HepG2 (cell line): ENCODE results near the gene AP3D1. TPM values are rescaled to one million over a fixed set of nuclear protein-coding genes. Genes with fewer than 3 reads are reported as not detected.
A peak's percentile ranks its signal among the peaks of the same experiment; 100 is the strongest.

Experiments
- AHR ChIP-seq: IDR thresholded peaks from 2 replicates; pipeline ENCODE4 v1.6.1; 2018; ENCODE audit warnings: missing genetic modification reagents, missing compliant biosample characterization
- ATF1 ChIP-seq: IDR thresholded peaks from 2 replicates; pipeline ENCODE4 v1.6.1; 2016; ENCODE audit warnings: mild to moderate bottlenecking, control low read depth
- ERF ChIP-seq: IDR thresholded peaks from 2 replicates; pipeline ENCODE4 v1.6.1; 2018; ENCODE audit warnings: missing biosample characterization, missing genetic modification reagents
- HNF1A ChIP-seq, 2 experiments: sonication (generic) in 1 of 2; formaldehyde crosslinking in 1 of 2; IDR thresholded peaks; 2 replicates each; pipeline versions ENCODE4 v1.4.0 to v1.6.1; 2016 to 2020; ENCODE audit warnings: borderline replicate concordance in 1 of 2, low read depth in 1 of 2, mild to moderate bottlenecking in 1 of 2, missing genetic modification reagents in 1 of 2
- KMT2A ChIP-seq: sonication (generic); formaldehyde crosslinking; IDR thresholded peaks from 2 replicates; pipeline ENCODE4 v1.4.0; 2020; ENCODE audit warnings: missing genetic modification reagents
- MXD4 ChIP-seq: IDR thresholded peaks from 2 replicates; pipeline ENCODE4 v1.6.1; 2016; ENCODE audit warnings: mild to moderate bottlenecking, missing biosample characterization, missing genetic modification reagents
- NFKB2 ChIP-seq: sonication (generic); formaldehyde crosslinking; IDR thresholded peaks from 2 replicates; pipeline ENCODE4 v1.4.0; 2020; ENCODE audit warnings: missing genetic modification reagents, borderline replicate concordance
- RFX1 ChIP-seq: fragments of 450-650 bp; IDR thresholded peaks from 2 replicates; pipeline ENCODE4 v1.6.1; 2017
- XBP1 ChIP-seq: sonication (generic); formaldehyde crosslinking; IDR thresholded peaks from 2 replicates; pipeline ENCODE4 v1.5.0; 2020; ENCODE audit warnings: missing genetic modification reagents
- ZNF124 ChIP-seq: sonication (generic); formaldehyde crosslinking; IDR thresholded peaks from 2 replicates; pipeline ENCODE4 v1.4.0; 2020; ENCODE audit warnings: missing genetic modification reagents
- ZNF501 ChIP-seq: sonication (generic); formaldehyde crosslinking; IDR thresholded peaks from 2 replicates; pipeline ENCODE4 v1.5.1; 2020; ENCODE audit warnings: mild to moderate bottlenecking, moderate library complexity, missing genetic modification reagents
- ZNF549 ChIP-seq: sonication (generic); formaldehyde crosslinking; IDR thresholded peaks from 2 replicates; pipeline ENCODE4 v1.5.0; 2020; ENCODE audit warnings: missing genetic modification reagents
- ZNF790 ChIP-seq: sonication (generic); formaldehyde crosslinking; IDR thresholded peaks from 2 replicates; pipeline ENCODE4 v1.8.0; 2022; ENCODE audit warnings: missing genetic modification reagents, mild to moderate bottlenecking, borderline replicate concordance
- ZNF83 ChIP-seq: sonication (generic); formaldehyde crosslinking; IDR thresholded peaks from 2 replicates; pipeline ENCODE4 v1.4.0; 2020; ENCODE audit warnings: missing genetic modification reagents, mild to moderate bottlenecking, borderline replicate concordance
- polyA plus RNA-seq, 8 experiments: library from polyadenylated mRNA; depleted of rRNA in 3 of 8; stranded (reverse) in 7 of 8; unstranded in 1 of 8; fragments of >200 nt; fragmentation: Illumina TruSeq in 4 of 8; extraction: Trizol in 4 of 8; gene quantifications; 2 replicates each; pipeline versions ENCODE4 v1.2.1 to v1.2.3, GENCODE V29; 2011 to 2016; ENCODE audit warnings: low read depth in 4 of 8, missing spikeins in 1 of 8, mixed read lengths in 1 of 8; ENCODE audit not compliant: insufficient read depth in 1 of 8
- total RNA-seq, 5 experiments: library from RNA; depleted of rRNA; stranded (reverse); fragments of >200 nt; fragmentation: Illumina TruSeq; extraction: Trizol; gene quantifications; 2 replicates each; pipeline ENCODE4 v1.2.3, GENCODE V29; 2016; ENCODE audit warnings: low read depth in 1 of 5
- TF ChIP-seq, protein P1 (sequence below): IDR thresholded peaks from 2 replicates; pipeline ENCODE4 v1.6.1; 2016; ENCODE audit warnings: mild to moderate bottlenecking, missing biosample characterization, missing genetic modification reagents
- TF ChIP-seq, protein P2 (sequence below): sonication (generic); formaldehyde crosslinking; IDR thresholded peaks from 2 replicates; pipeline ENCODE4 v1.4.0; 2020; ENCODE audit warnings: mild to moderate bottlenecking, missing genetic modification reagents

AP3D1 gene
- total and polyA plus RNA-seq, 2 of the 13 experiments (the other 11 are each of a cell fraction or from before 2014, with no cell fraction given), result 68.0 to 82.6 TPM

- TF ChIP-seq, protein P1, sequence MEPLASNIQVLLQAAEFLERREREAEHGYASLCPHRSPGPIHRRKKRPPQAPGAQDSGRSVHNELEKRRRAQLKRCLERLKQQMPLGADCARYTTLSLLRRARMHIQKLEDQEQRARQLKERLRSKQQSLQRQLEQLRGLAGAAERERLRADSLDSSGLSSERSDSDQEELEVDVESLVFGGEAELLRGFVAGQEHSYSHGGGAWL (CRISPR knock-in tag), result peak; percentile 98
- no peak for TF ChIP-seq ZNF83 (CRISPR knock-in tag)
- peak; percentile 66; the same call in 1 of the 2 replicates for TF ChIP-seq ZNF124 (CRISPR knock-in tag)
- TF ChIP-seq XBP1 (CRISPR knock-in tag), result no peak
- TF ChIP-seq NFKB2, result no peak
- peak; percentile 57 for TF ChIP-seq ZNF501
- TF ChIP-seq ERF, result peak; percentile 69; the same call in 1 of the 2 replicates
- peak; percentile 93 for TF ChIP-seq RFX1
- peak; percentile 19; the same call in 1 of the 2 replicates for TF ChIP-seq HNF1A (IDR thresholded peaks at IDR 0.05; ENCODE audit: low read depth)
- peak; percentile 37; the same call in 1 of the 2 replicates for TF ChIP-seq HNF1A (CRISPR knock-in tag; IDR thresholded peaks at IDR 0.05; ENCODE audit: borderline replicate concordance)
- no peak for TF ChIP-seq KMT2A (CRISPR knock-in tag)
- TF ChIP-seq ZNF790, result no peak
- TF ChIP-seq, protein P2, sequence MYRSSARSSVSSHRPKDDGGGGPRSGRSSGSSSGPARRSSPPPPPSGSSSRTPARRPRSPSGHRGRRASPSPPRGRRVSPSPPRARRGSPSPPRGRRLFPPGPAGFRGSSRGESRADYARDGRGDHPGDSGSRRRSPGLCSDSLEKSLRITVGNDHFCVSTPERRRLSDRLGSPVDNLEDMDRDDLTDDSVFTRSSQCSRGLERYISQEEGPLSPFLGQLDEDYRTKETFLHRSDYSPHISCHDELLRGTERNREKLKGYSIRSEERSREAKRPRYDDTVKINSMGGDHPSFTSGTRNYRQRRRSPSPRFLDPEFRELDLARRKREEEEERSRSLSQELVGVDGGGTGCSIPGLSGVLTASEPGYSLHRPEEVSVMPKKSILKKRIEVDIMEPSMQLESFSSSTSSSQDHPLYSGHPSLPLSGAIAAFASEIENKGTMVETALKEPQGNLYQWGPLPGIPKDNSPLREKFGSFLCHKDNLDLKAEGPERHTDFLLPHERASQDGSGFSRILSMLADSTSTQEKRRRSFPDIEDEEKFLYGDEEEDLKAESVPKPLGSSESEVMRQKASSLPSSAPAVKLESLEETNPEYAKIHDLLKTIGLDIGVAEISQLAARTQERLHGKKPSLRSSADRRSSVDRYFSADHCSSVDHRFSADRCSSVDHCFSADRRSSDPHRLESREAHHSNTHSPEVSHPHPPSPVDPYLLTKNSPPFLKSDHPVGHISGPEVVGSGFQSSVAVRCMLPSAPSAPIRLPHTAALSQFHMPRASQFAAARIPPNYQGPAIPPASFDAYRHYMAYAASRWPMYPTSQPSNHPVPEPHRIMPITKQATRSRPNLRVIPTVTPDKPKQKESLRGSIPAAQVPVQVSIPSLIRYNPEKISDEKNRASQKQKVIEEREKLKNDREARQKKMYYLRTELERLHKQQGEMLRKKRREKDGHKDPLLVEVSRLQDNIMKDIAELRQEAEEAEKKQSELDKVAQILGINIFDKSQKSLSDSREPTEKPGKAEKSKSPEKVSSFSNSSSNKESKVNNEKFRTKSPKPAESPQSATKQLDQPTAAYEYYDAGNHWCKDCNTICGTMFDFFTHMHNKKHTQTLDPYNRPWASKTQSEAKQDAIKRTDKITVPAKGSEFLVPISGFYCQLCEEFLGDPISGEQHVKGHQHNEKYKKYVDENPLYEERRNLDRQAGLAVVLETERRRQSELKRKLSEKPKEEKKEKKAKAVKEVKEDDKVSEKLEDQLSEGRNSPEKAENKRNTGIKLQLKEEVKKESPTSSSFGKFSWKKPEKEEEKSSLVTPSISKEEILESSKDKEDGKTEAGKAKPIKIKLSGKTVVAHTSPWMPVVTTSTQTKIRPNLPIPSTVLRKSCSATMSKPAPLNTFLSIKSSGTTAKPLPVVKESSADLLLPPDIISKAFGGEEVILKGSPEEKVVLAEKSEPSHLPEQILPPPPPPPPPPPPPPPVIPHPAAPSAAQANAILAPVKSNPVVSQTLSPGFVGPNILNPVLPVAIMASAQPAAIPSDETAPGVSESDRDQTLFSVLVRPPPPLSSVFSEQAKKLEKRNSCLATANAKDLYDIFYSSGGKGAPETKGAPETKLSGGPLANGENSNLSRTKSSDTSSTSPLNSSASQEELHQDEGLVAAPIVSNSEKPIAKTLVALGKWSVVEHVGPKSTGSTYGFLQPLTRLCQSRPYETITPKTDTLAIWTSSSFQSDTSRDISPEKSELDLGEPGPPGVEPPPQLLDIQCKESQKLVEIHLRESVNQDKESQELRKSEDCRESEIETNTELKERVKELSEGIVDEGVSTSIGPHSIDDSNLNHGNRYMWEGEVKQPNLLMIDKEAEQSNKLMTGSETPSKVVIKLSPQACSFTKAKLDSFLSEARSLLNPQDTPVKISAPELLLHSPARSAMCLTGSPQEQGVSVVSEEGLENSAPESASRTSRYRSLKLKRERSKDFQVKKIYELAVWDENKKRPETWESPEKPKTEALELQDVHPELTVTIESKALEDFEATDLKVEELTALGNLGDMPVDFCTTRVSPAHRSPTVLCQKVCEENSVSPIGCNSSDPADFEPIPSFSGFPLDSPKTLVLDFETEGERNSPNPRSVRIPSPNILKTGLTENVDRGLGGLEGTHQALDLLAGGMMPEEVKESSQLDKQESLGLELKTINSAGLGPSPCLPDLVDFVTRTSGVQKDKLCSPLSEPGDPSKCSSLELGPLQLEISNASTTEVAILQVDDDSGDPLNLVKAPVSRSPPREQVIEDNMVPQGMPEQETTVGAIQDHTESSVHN (CRISPR knock-in tag), result 0 out of 2 replicates have a peak, but pooled peaks have one; percentile 39
- 0 out of 2 replicates have a peak, but pooled peaks have one; percentile 60 for TF ChIP-seq AHR (CRISPR knock-in tag)
- peak; percentile 66; the same call in 1 of the 2 replicates for TF ChIP-seq ATF1 (CRISPR knock-in tag)
- peak; percentile 100 for TF ChIP-seq MXD4 (CRISPR knock-in tag)
- TF ChIP-seq ZNF549 (CRISPR knock-in tag), result no peak
Observed at GRCh38 chr19:2151339-2152229, at the start of gene AP3D1 (continued).
